ENCODE measurements around the gene LLGL2. TPM values are rescaled to one million over a fixed set of nuclear protein-coding genes. Genes with fewer than 3 reads are reported as not detected.

LLGL2 gene
- total RNA-seq, 4 donors from 2014 or later: 57.3 to 96.0 (median 79.6) TPM

- DNase-seq (ENCODE audit: low spot score in 2 of 2): no peak
- H3K4me3 ChIP-seq (ENCODE audit: low read depth, poor library complexity, severe bottlenecking): no peak overlapping the region
- 95 to 96% methylated on average over 6 of the region's 6 CpGs for WGBS, 2 donors
- intact Hi-C loops (cut with DNase I; ENCODE audit: low total_unique reads): no loop called here
- TF ChIP-seq CTCF (IDR thresholded peaks at IDR 0.05) (no peak), POLR2A (IDR thresholded peaks at IDR 0.05) (no peak)
These were observed 45.2 kb upstream of the LLGL2 start for GRCh38 chr17:75480281-75480680.

GRCh38 chr17:75481194-75482068 lies 44.1 kb upstream of the LLGL2 start:
- H3K4me3 ChIP-seq (ENCODE audit: low read depth, poor library complexity, severe bottlenecking): no peak overlapping the region
- DNase-seq (ENCODE audit: low spot score in 2 of 2): no peak
- intact Hi-C loops (cut with DNase I; ENCODE audit: low total_unique reads): no loop called here
- WGBS, 2 donors: 78 to 81% methylated on average over 11 to 13 of the region's 13 CpGs
- TF ChIP-seq POLR2A (IDR thresholded peaks at IDR 0.05) (no peak), CTCF (IDR thresholded peaks at IDR 0.05) (no peak)

- DNase-seq (ENCODE audit: low spot score in 2 of 2): no peak
- 78 to 88% methylated on average over 16 of the region's 16 CpGs for WGBS, 2 donors
- TF ChIP-seq CTCF (IDR thresholded peaks at IDR 0.05) (no peak), POLR2A (IDR thresholded peaks at IDR 0.05) (no peak)
- intact Hi-C loops (cut with DNase I; ENCODE audit: low total_unique reads): no loop called here
- H3K4me3 ChIP-seq (ENCODE audit: low read depth, poor library complexity, severe bottlenecking): no peak overlapping the region
These were observed 43.2 kb upstream of the LLGL2 start for GRCh38 chr17:75482098-75482942.

- intact Hi-C loops (cut with DNase I; ENCODE audit: low total_unique reads): no loop called here
- TF ChIP-seq CTCF (IDR thresholded peaks at IDR 0.05) (no peak), POLR2A (IDR thresholded peaks at IDR 0.05) (no peak)
- no peak overlapping the region for H3K4me3 ChIP-seq (ENCODE audit: low read depth, poor library complexity, severe bottlenecking)
- WGBS, 2 donors: 90 to 94% methylated on average over 10 to 12 of the region's 12 CpGs
- DNase-seq (ENCODE audit: low spot score in 2 of 2): no peak
These were observed 39.8 kb upstream of the LLGL2 start for GRCh38 chr17:75485688-75486087.

- no peak overlapping the region for H3K4me3 ChIP-seq (ENCODE audit: low read depth, poor library complexity, severe bottlenecking)
- intact Hi-C loops (cut with DNase I; ENCODE audit: low total_unique reads): no loop called here
- TF ChIP-seq POLR2A (IDR thresholded peaks at IDR 0.05) (no peak), CTCF (IDR thresholded peaks at IDR 0.05) (no peak)
- 84 to 86% methylated on average over 14 of the region's 14 CpGs for WGBS, 2 donors
- DNase-seq (ENCODE audit: low spot score in 2 of 2): no peak
These were observed 39.3 kb upstream of the LLGL2 start for GRCh38 chr17:75486151-75486550.
